ENCODE measurements around the gene TRIP13.
"Not testable (repeated sequence)": the region's sequence is repeated elsewhere in the genome, so short reads cannot be mapped to it uniquely, and the experiment has no call there.

GRCh38 chr5:853416-854090 is 39.1 kb upstream of the TRIP13 start:
- not testable (repeated sequence) for TF ChIP-seq CTCF, POLR2A (IDR thresholded peaks at IDR 0.05)

All from Peyer's patch (tissue), 4 donors.